PFSK-1 (cell line): ENCODE measurements around the gene EIF5AL1.

Experiments
- FOXP2 ChIP-seq: optimal IDR thresholded peaks from 2 replicates; pipeline ENCODE3; 2011; ENCODE audit warnings: borderline replicate concordance, control low read depth, inconsistent platforms; ENCODE audit not compliant: insufficient read depth; ENCODE audit errors: extremely low read length, extremely low read depth
- POLR2AphosphoS5 ChIP-seq: IDR thresholded peaks from 2 replicates; pipeline ENCODE4 v1.6.1; 2012; ENCODE audit warnings: low read depth, mild to moderate bottlenecking, control low read depth, low read length, moderate library complexity
- SIN3A ChIP-seq: IDR thresholded peaks from 2 replicates; pipeline ENCODE4 v1.6.1; 2012; ENCODE audit warnings: mild to moderate bottlenecking, low read length, moderate library complexity, borderline replicate concordance; ENCODE audit not compliant: insufficient read depth
- TAF1 ChIP-seq: IDR thresholded peaks from 2 replicates; pipeline ENCODE4 v1.6.1; 2012; ENCODE audit warnings: low read length, control low read depth, borderline replicate concordance; ENCODE audit not compliant: insufficient read depth
- TF ChIP-seq, protein P1 (sequence below), 2 experiments: IDR thresholded peaks; 2 replicates each; pipeline versions ENCODE4 v1.6.1 to v1.8.0; 2011 to 2012; ENCODE audit warnings: low read depth in 2 of 2, low read length in 2 of 2, control low read depth in 1 of 2, inconsistent platforms in 1 of 2, mild to moderate bottlenecking in 1 of 2, moderate library complexity in 1 of 2; ENCODE audit not compliant: insufficient read depth in 1 of 2

EIF5AL1 gene

DNA sequence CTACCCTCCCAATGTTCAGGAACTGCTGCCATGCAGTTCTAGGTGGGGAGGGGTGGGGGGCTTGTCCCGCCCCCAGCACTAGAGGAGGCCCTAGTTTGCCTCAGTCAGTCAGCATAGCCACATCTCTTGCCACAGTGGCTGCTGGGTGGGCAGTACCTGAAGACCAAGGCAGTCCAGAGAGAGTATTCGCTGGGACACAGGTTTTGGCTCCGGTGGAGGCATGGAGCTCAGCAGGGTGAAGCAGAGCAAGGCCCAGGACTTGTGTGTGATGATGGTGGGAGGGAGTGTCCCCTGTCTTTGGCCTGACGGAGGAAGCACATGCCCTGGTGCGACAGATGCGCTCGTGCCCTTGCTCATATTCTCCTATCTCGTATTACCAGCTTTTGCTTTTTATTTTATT is 42.2 kb upstream of the EIF5AL1 start:
- TF ChIP-seq FOXP2 (no peak), SIN3A (no peak), TAF1 (no peak), POLR2AphosphoS5 (no peak)
- TF ChIP-seq, protein P1, sequence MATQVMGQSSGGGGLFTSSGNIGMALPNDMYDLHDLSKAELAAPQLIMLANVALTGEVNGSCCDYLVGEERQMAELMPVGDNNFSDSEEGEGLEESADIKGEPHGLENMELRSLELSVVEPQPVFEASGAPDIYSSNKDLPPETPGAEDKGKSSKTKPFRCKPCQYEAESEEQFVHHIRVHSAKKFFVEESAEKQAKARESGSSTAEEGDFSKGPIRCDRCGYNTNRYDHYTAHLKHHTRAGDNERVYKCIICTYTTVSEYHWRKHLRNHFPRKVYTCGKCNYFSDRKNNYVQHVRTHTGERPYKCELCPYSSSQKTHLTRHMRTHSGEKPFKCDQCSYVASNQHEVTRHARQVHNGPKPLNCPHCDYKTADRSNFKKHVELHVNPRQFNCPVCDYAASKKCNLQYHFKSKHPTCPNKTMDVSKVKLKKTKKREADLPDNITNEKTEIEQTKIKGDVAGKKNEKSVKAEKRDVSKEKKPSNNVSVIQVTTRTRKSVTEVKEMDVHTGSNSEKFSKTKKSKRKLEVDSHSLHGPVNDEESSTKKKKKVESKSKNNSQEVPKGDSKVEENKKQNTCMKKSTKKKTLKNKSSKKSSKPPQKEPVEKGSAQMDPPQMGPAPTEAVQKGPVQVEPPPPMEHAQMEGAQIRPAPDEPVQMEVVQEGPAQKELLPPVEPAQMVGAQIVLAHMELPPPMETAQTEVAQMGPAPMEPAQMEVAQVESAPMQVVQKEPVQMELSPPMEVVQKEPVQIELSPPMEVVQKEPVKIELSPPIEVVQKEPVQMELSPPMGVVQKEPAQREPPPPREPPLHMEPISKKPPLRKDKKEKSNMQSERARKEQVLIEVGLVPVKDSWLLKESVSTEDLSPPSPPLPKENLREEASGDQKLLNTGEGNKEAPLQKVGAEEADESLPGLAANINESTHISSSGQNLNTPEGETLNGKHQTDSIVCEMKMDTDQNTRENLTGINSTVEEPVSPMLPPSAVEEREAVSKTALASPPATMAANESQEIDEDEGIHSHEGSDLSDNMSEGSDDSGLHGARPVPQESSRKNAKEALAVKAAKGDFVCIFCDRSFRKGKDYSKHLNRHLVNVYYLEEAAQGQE (IDR thresholded peaks at IDR 0.05; ENCODE audit: insufficient read depth in 1 of 2, low read depth in 2 of 2, low read length in 2 of 2), result no peak

GRCh38 chr10:79471776-79472175 is 40.6 kb upstream of the EIF5AL1 start:
- no peak for TF ChIP-seq POLR2AphosphoS5
- TF ChIP-seq, protein P1 (IDR thresholded peaks at IDR 0.05; ENCODE audit: insufficient read depth in 1 of 2, low read depth in 2 of 2, low read length in 2 of 2), result no peak
- no peak for TF ChIP-seq FOXP2
- no peak for TF ChIP-seq TAF1
- TF ChIP-seq SIN3A, result no peak

GRCh38 chr10:79472449-79472848 is 39.9 kb upstream of the EIF5AL1 start:
- TF ChIP-seq TAF1 (no peak), POLR2AphosphoS5 (no peak), FOXP2 (no peak), SIN3A (no peak)
- TF ChIP-seq, protein P1 (IDR thresholded peaks at IDR 0.05; ENCODE audit: insufficient read depth in 1 of 2, low read depth in 2 of 2, low read length in 2 of 2), result no peak

DNA sequence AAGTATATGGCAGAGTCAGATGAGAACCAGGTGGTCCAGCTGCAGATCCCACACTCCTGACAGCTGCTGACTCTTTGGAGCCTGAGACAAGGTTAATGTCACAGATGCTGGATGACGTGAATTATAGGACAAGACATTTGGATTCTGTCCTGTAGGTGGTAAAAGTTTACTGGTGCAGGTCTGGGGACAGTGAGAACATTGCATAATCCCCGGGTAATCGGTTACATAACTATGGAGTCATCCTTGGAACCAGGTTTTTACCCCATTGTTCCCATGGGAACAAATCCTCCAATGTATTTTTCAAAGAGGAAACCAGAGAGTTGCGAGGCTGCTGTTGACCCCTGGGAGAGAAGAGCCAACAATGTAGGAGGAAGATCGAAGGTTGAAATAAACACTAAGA is 39.4 kb upstream of the EIF5AL1 start:
- no peak for TF ChIP-seq SIN3A
- TF ChIP-seq TAF1, result no peak
- TF ChIP-seq, protein P1 (IDR thresholded peaks at IDR 0.05; ENCODE audit: insufficient read depth in 1 of 2, low read depth in 2 of 2, low read length in 2 of 2), result no peak
- no peak for TF ChIP-seq FOXP2
- no peak for TF ChIP-seq POLR2AphosphoS5

DNA sequence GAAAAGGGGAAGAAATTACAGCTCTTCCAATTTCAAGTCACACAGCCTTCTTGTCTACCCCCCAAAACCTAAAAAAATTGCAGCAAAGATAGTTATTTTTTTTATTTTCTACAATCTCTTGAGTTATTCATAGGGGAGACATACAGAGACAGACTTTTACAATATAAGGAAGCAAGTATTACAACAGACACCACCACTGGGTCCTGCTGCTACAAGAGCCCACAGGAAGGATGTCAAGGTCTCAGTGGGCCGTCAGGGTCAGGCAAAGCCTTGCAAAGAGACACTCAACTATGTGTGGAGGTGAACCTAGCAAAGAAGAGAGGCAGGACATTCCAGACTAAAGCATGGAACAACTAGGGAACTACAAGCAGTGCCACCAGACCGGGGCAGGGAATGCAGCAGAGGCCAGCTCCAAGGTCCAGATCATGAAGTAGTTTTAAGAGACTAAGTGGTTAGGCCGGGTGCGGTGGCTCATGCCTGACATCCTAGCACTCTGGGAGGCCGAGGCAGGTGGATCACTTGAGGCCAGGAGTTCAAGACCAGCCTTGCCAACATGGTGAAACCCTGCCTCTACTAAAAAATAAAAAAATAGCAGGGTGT is 38.7 kb upstream of the EIF5AL1 start:
- TF ChIP-seq TAF1 (no peak), POLR2AphosphoS5 (no peak), SIN3A (no peak), FOXP2 (no peak)
